Fibroblast of pulmonary artery (primary cell): ENCODE results near the gene CMSS1.

ENCODE experiments used
- DNase-seq: peaks from one replicate; pipeline ENCODE4 v3.0.0-alpha.2; 2010; ENCODE audit warnings: low read depth
- H3K4me3 ChIP-seq: replicated peaks from 2 replicates; pipeline ENCODE4 v1.5.1; 2011; ENCODE audit warnings: low read depth, mild to moderate bottlenecking, control low read depth, low read length, moderate library complexity
- CTCF ChIP-seq: IDR thresholded peaks from 2 replicates; pipeline ENCODE4 v1.5.1; 2011; ENCODE audit warnings: mild to moderate bottlenecking, control low read depth, low read length, inconsistent platforms; ENCODE audit errors: missing control alignments

Gene CMSS1

GRCh38 chr3:100083209-100083608 is 265.5 kb downstream of the CMSS1 start:
- no peak for TF ChIP-seq CTCF
- H3K4me3 ChIP-seq: no peak overlapping the region
- DNase-seq: no peak

GRCh38 chr3:100084100-100084806 is 266.6 kb downstream of the CMSS1 start:
- no peak for TF ChIP-seq CTCF
- H3K4me3 ChIP-seq: no peak overlapping the region
- no peak for DNase-seq

GRCh38 chr3:100086401-100086800 is 268.7 kb downstream of the CMSS1 start:
- no peak for DNase-seq
- H3K4me3 ChIP-seq: no peak overlapping the region

GRCh38 chr3:100087198-100087597 is 269.5 kb downstream of the CMSS1 start:
- TF ChIP-seq CTCF: no peak
- no peak overlapping the region for H3K4me3 ChIP-seq
- DNase-seq: peak; percentile 60

More at GRCh38 chr3:100086401-100086800, 268.7 kb downstream of the CMSS1 start:
- TF ChIP-seq CTCF: no peak

- no peak overlapping the region for H3K4me3 ChIP-seq
- no peak for DNase-seq
- no peak for TF ChIP-seq CTCF
Measured at GRCh38 chr3:100088735-100089368, 271.2 kb downstream of the CMSS1 start.

GRCh38 chr3:100089812-100090668 is 272.4 kb downstream of the CMSS1 start:
- peak; percentile 73 for DNase-seq

More at GRCh38 chr3:100089812-100090668, 272.4 kb downstream of the CMSS1 start:
- no peak overlapping the region for H3K4me3 ChIP-seq
- peak; percentile 79 for TF ChIP-seq CTCF
